Calu3 (cell line): ENCODE results near the gene DMAC1. TPM values are rescaled to one million over a fixed set of nuclear protein-coding genes. Genes with fewer than 3 reads are reported as not detected.

Experiments used
- BruUV-seq: library from RNA; stranded (reverse); fragments of 400-500 nt; replicated peaks from 2 replicates; lab custom pipeline; 2021; lab: Mats Ljungman, UMichigan
- CTCF ChIA-PET: fragments of 300-600 bp; sonication (Branson Sonifier 250); formaldehyde crosslinking; loops from one replicate; lab custom pipeline; 2022; ENCODE audit warnings: antibody characterized with exemption; lab: Charles Lee
- DNase-seq: peaks from one replicate; pipeline ENCODE4 v3.0.0; 2022
- H3K27ac Mint-ChIP-seq: one replicate; pipeline ENCODE4 v1.8.0; 2022; ENCODE audit warnings: mixed read lengths; ENCODE audit not compliant: unreplicated experiment
- H3K27me3 Mint-ChIP-seq: one replicate; pipeline ENCODE4 v1.8.0; 2022; ENCODE audit warnings: mixed read lengths; ENCODE audit not compliant: unreplicated experiment
- H3K36me3 Mint-ChIP-seq: one replicate; pipeline ENCODE4 v1.8.0; 2022; ENCODE audit warnings: mild to moderate bottlenecking, moderate library complexity, mixed read lengths; ENCODE audit not compliant: insufficient read depth, unreplicated experiment
- H3K4me1 Mint-ChIP-seq: one replicate; pipeline ENCODE4 v1.8.0; 2022; ENCODE audit warnings: mild to moderate bottlenecking, low read depth, mixed read lengths; ENCODE audit not compliant: unreplicated experiment
- H3K4me3 Mint-ChIP-seq: one replicate; pipeline ENCODE4 v1.8.0; 2022; ENCODE audit warnings: mild to moderate bottlenecking, low read depth, moderate library complexity, mixed read lengths; ENCODE audit not compliant: unreplicated experiment
- H3K9me3 Mint-ChIP-seq: one replicate; pipeline ENCODE4 v1.8.0; 2022; ENCODE audit warnings: low read depth, mixed read lengths; ENCODE audit not compliant: unreplicated experiment
- intact Hi-C: fragments of 100-400 bp; cut with micrococcal nuclease; formaldehyde crosslinking; loops from one replicate; pipeline ENCODE4 v1.10.0; 2022; ENCODE audit not compliant: unreplicated experiment
- total RNA-seq: library from RNA; stranded (reverse); gene quantifications from 2 replicates; pipeline ENCODE4 v1.2.3, GENCODE V29; 2022
- TF ChIP-seq, protein P1 (sequence below): fragments of 200-600 bp; IDR thresholded peaks from one replicate; pipeline ENCODE4 v1.8.0; 2022; ENCODE audit warnings: antibody characterized with exemption; ENCODE audit not compliant: unreplicated experiment

DMAC1 gene
- total RNA-seq, 1 experiment from 2014 or later, result 37.5 TPM

DNA sequence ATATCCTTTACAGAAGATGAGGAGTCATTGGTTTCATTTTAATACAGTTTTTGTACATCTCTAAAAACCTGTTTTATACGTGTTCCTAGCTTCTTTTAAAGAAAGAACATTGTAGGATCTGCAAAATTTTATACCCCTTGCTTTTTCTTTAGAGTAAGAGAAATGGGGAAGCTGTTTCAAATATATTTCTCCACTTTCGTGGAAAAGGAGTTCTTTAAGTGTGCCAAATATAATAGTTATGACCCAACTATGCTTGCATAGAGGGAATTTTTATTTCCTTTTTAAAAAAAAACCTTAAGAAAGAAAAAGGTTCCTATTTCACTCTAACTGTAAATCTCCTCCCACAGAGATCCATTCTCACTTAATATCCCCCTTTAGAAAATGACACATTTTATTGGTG is 27.5 kb upstream of the DMAC1 start:
- Mint-ChIP-seq H3K9me3 (no peaks in the 10 kb centered on the region), H3K4me3 (no peak overlapping the region), H3K36me3 (no peaks in the 10 kb centered on the region), H3K27me3 (no peaks in the 10 kb centered on the region), H3K27ac (no peak overlapping the region), H3K4me1 (no peaks in the 10 kb centered on the region)
- TF ChIP-seq, protein P1, sequence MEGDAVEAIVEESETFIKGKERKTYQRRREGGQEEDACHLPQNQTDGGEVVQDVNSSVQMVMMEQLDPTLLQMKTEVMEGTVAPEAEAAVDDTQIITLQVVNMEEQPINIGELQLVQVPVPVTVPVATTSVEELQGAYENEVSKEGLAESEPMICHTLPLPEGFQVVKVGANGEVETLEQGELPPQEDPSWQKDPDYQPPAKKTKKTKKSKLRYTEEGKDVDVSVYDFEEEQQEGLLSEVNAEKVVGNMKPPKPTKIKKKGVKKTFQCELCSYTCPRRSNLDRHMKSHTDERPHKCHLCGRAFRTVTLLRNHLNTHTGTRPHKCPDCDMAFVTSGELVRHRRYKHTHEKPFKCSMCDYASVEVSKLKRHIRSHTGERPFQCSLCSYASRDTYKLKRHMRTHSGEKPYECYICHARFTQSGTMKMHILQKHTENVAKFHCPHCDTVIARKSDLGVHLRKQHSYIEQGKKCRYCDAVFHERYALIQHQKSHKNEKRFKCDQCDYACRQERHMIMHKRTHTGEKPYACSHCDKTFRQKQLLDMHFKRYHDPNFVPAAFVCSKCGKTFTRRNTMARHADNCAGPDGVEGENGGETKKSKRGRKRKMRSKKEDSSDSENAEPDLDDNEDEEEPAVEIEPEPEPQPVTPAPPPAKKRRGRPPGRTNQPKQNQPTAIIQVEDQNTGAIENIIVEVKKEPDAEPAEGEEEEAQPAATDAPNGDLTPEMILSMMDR, result no peak
- no peak for DNase-seq
- CTCF ChIA-PET, result no interaction called here
- intact Hi-C loops, result no loop called here
- BruUV-seq, result no TSS peak

DNA sequence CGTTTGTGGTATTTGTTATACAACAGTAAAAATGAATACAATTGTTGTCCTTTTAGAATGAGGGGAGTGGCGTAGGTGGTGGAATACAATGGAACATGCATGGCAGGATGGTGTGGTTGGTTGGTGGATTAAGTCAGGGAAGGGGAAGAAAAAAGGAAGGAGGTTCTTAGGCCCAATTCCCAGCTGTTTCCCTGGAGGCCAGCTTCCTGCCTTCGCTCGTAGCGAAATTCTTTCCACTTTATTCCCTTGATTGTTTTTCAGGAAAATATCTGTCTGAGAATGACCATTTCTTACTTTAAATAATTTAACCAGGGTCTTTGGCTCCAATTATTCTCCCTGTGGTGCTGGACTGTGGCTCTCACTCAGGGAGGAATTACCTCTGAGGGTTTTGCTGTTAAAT is 24.1 kb upstream of the DMAC1 start:
- peaks cover 2% of the 10 kb centered on the region for H3K9me3 Mint-ChIP-seq
- no peaks in the 10 kb centered on the region for H3K4me1 Mint-ChIP-seq
- H3K4me3 Mint-ChIP-seq, result no peak overlapping the region
- CTCF ChIA-PET, result no interaction called here
- no peak for DNase-seq
- no peaks in the 10 kb centered on the region for H3K27me3 Mint-ChIP-seq
- H3K36me3 Mint-ChIP-seq, result no peaks in the 10 kb centered on the region
- H3K27ac Mint-ChIP-seq, result no peak overlapping the region
- BruUV-seq, result no TSS peak
- intact Hi-C loops, result no loop called here
- TF ChIP-seq, protein P1, result no peak

DNA sequence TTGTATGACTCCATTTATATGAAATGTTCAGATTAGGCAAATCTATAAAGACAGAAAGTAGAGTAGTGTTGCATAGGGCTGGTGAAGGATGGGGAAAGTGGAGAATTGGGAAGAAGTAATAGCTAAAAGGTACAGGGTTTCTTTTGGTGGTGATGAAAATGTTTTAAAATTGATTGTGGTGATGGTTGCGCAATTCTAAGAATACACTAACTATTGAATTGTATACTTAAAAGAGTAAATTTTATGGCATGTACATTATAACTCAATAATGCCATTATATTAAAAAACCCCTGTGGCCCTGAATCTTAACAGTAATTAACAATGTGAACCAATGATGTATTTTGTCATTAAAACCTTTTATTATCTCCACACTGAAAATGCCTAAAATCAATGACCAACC is 20.4 kb upstream of the DMAC1 start:
- no peak overlapping the region for H3K4me3 Mint-ChIP-seq

DNA sequence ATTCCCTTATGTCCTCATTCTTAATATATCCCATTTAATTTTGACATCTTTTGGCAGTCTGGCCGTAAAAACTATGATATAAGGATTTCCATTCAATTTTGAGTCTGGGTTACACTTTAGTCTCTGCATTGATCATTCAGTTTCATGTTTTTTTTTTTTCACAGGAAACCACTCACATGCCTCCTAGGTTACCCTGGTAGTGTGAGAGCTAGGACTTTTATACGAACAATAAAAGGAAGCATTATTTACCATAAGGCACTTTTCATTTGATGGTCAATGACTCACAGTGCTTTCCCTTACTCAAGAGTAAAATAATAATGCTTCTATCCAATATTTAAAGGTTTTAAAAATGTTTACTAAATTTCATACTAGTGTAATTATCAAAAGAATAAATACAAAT is 16.4 kb upstream of the DMAC1 start:
- Mint-ChIP-seq H3K27ac (no peak overlapping the region), H3K4me1 (no peaks in the 10 kb centered on the region), H3K36me3 (no peaks in the 10 kb centered on the region), H3K27me3 (no peaks in the 10 kb centered on the region), H3K4me3 (no peak overlapping the region), H3K9me3 (peaks cover 2% of the 10 kb centered on the region)
- intact Hi-C loops, result no loop called here
- TF ChIP-seq, protein P1, result no peak
- no TSS peak for BruUV-seq
- CTCF ChIA-PET, result no interaction called here
- no peak for DNase-seq

More for the DNA sequence above, 20.4 kb upstream of the DMAC1 start:
- no TSS peak for BruUV-seq
- intact Hi-C loops, result no loop called here
- no peak overlapping the region for H3K27ac Mint-ChIP-seq
- peaks cover 2% of the 10 kb centered on the region for H3K9me3 Mint-ChIP-seq
- no peaks in the 10 kb centered on the region for H3K36me3 Mint-ChIP-seq
- no peaks in the 10 kb centered on the region for H3K27me3 Mint-ChIP-seq
- CTCF ChIA-PET, result no interaction called here
- TF ChIP-seq, protein P1, result no peak
- no peaks in the 10 kb centered on the region for H3K4me1 Mint-ChIP-seq
- DNase-seq, result no peak
